Stimulated activated CD4-positive, alpha-beta T cell treated with anti-CD3 and anti-CD28 coated beads, Interleukin-4, amount 100 ng/mL, for 24 hours (primary cell): ENCODE data around the gene GJA10.
"Not testable (repeated sequence)": the region's sequence is repeated elsewhere in the genome, so short reads cannot be mapped to it uniquely, and the experiment has no call there.

Experiments
- DNase-seq: peaks from one replicate; pipeline ENCODE4 v3.0.0-alpha.2; 2020

The GJA10 gene

DNA sequence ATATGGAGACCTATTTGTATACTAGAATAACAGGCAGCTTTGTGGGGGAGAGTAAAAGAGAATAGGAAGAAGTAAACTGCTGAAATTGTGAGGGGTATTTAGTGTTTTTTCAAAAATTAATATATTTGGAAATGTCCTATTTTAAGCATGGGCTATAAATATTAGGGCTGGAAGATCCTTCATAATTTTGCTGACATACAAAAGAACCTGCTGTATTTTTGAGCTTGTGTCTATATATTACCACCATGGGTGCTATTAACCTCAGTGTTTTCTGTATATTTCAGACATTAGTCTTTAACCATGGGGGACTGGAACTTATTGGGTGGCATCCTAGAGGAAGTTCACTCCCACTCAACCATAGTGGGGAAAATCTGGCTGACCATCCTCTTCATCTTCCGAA is at the start of gene GJA10:
Gene GJA10, plus strand, starts transcription at position 301 of the 400 bp plus-strand sequence. Its CDS starts 0 bp downstream, at position 301.
- DNase-seq, result no peak

DNA sequence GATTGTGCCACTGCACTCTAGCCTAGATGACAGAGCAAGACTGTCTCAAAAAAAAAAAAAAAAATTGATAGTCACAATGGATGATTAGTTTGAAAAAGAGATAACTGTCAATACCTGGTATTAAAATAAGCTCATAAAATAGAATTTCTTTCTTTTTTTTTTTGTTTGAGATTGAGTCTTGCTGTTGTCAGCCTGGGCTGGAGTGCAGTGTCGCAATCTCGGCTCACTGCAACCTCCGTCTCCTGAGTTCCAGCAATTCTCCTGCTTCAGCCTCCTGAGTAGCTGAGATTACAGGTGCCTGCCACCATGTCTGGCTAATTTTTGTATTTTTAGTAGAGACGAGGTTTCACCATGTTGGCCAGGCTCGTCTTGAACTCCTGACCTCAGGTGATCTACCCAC is 46.8 kb upstream of the GJA10 start:
- DNase-seq, result not testable (repeated sequence)

GRCh38 chr6:89853068-89853467 is 41.2 kb upstream of the GJA10 start:
- no peak for DNase-seq

- DNase-seq, result no peak
Measured at GRCh38 chr6:89858041-89858440, 36.2 kb upstream of the GJA10 start.

DNA sequence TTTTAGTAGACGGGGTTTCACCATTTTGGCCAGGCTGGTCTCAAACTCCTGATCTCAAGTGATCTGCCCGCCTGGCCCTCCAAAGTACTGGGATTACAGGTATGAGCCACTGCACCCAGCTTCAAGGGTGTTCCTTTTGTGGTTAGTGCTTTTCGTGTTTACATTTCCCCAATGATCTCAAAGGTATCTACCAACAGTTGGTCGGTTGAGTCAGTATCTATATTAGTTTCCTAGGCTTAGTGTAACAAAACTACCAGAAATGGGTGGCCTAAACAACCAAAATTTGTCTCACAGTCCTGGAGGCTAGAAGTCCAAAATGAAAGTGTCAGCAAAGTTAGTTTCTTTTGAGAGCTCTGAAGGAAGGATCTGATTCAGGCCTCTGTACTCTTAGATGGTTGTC is 34.5 kb upstream of the GJA10 start:
- no peak for DNase-seq

GRCh38 chr6:89862273-89862672 is 32.0 kb upstream of the GJA10 start:
- DNase-seq, result no peak

DNA sequence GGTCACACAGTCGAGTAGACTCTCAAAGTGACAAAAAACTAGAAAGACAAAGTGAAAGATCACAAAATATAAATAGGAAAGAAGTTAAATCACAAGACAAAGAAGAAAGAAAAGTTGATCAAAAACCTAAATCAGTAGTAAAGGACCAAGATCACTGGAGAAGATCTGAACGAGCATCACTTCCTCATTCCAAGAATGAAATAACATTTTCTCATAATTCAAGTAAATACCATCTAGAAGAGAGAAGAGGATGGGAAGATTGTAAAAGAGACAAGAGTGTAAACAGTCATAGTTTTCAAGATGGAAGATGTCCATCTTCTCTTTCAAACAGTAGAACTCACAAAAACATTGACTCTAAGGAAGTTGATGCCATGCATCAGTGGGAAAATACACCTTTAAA is 31.6 kb upstream of the GJA10 start:
- DNase-seq, result no peak

GRCh38 chr6:89866024-89866678 is 28.1 kb upstream of the GJA10 start:
- no peak for DNase-seq

- no peak for DNase-seq
Measured at GRCh38 chr6:89873721-89874120, 20.5 kb upstream of the GJA10 start.

DNA sequence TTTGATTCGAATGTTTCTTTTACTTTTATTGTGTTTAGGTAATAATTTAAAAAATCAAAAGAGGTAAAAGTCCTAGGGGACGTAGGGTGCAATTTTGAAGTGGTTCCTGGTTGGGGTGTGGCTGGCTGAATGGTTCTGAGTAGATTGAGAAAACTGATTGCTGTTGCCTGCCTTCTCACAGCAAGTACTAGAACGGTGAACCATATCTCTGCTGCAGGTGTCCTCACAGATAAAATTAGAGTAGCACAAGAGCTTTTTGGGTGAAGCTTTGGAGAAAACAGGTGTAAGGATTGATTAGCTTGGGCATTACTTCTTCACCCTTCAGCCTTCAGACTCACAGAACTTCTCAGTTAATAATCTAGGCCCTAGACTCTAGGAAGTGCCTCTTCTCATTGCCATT is 19.8 kb upstream of the GJA10 start:
- DNase-seq, result no peak

DNA sequence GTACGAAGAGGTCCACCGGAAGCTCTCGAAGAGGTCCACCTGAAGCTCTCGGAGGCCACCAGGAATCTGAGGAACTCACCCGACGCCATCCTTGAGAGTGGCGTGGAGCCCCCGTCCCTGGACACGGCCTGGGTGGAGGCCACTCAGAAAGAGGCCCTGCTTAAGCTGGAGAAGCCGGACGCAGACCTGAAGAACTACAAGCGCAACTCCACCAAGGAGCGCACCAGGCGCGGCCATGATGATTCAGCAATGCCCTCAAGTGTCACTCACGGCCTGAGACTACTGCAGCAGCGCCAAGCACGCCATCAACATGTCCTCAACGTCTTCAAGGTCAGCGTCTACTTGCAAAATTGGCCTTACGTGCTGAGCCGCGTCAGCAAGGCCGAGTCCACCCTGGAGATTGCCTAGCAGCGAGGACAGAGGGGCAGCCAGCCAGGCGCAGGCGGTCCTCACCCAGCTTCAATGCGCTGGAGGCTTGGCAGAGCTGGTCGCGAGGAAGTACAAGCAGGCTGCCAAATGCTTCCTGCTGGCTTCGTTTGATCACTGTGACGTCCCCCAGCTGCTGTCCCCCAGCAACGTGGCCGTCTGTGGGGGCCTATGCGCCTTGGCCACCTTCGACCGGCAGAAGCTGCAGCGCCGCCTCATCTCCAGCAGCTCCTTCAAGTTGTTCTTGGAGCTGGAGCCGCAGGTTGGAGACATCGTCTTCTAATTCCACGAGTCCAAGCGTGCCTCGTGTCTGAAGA is 7.7 kb upstream of the GJA10 start:
- DNase-seq, result no peak

DNA sequence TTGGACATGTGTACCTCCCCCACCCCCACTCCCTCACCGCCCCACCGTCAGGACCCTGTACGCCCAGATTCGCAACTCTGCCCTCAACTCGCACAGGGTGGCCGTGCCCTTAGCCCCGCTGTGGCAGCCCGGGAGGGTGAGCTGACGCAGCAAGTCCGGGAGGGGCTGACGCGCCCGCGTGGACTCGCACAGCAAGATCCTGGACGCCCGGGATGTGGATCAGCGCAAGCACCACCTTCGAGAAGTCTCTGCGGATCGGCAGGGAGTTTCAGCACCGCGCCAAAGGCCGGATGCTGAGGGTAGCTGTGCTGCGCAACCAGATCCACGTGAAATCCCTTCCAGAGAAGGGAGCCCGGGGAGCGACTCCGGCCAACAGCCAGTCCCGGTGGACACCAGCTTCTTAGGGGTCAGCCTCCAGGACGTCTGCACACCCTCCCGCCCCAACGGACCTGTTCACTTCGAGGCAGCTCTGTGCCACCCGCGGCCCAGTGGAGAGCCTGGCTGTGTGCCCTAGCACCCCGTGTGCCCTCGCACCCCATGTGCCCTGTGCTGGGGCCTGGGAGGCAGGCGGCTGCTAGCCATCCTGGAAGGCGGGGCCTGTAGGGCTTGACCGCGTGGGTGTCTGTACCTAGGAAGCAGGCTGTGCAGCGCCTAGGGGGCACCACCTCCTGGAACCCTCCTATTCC is 6.7 kb upstream of the GJA10 start:
- DNase-seq, result no peak

- DNase-seq, result no peak
Measured at GRCh38 chr6:89888138-89888514, 6.1 kb upstream of the GJA10 start.

- no peak for DNase-seq
Measured at GRCh38 chr6:89888871-89889270, 5.4 kb upstream of the GJA10 start.

- DNase-seq, result not testable (repeated sequence)
Measured at GRCh38 chr6:89890845-89891528, 3.3 kb upstream of the GJA10 start.

DNA sequence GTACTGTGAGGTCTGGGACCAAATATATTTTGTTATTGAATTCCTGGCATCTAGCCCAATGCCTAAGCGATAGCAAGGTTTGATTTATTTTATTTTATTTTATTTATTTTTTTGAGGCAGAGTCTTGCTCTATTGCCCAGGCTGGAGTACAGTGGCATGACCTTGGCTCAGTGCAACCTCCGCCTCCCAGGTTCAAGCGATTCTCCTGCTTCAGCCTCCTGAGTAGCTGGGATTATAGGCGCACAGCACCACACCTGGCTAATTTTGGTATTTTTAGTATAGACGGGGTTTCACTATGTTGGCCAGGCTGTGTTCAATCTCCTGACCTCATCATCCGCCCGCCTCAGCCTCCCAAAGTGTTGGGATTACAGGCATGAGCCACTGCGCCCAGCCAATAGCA is 1.7 kb upstream of the GJA10 start:
- DNase-seq, result not testable (repeated sequence)

DNA sequence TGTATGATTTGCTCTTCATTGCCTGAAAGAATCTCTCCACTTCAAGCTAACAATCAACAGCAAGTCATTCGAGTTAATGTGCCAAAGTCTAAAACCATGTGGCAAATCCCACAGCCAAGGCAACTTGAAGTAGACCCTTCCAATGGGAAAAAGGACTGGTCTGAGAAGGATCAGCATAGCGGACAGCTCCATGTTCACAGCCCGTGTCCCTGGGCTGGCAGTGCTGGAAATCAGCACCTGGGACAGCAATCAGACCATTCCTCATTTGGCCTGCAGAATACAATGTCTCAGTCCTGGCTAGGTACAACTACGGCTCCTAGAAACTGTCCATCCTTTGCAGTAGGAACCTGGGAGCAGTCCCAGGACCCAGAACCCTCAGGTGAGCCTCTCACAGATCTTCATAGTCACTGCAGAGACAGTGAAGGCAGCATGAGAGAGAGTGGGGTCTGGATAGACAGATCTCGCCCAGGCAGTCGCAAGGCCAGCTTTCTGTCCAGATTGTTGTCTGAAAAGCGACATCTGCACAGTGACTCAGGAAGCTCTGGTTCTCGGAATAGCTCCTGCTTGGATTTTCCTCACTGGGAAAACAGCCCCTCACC is 1.1 kb downstream of the GJA10 start:
- no peak for DNase-seq

DNA sequence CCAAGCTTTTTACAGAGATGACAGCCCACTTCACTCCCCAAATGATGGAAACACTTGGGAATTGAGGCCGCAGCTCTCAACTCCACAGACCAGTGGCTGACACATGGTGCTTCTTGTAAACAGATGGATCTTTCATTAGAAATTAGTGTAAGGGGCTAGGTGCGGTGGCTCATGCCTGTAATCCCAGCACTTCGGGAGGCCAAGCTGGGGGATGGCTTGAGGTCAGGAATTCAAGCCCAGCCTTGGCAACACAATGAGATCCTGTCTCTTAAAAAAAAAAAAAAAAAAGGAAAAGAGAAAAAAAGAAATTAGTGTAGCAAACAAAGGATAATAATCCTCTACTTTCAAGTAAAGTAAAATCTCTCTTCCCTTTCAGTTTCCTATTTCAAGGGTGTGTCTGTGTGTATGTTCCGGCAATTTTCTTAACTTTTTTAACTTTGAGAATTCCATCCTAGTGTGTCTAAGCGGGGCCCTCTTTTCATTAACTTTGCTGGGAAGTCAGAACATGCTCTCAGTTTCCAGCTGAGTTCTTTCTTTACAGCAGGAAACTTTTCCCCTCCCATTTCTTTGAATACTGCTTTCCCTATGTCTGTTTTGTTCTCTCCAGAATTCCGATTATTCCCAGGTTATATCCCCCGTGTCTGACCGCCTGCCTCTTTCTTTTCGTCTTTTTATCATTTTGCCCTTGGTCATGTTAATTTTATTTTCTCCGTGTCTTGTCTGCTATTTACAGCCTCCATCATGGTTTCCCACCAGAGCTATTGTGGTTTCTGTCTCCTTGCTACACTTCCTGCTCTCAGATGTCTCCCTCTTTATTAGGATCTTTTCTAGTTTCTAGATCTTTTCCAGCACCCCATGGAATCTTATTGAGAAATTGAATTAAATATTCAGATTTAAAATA is 16.0 kb downstream of the GJA10 start:
- not testable (repeated sequence) for DNase-seq

DNA sequence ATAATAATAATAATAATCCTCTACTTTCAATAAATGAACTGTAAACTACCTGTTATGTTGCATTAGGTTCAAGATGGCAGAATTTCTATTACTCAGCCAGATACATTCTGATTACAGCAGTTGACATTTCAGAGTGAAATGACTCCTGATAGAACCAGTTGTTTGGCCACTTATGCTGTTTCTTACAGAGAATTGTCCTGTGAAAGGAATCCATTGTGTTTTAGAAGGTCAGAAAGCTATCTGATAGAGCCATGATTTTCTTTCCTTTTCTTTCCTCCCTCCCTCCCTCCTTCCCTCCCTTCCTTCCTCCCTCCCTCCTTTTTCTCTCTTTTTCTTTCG is 16.6 kb downstream of the GJA10 start:
- no peak for DNase-seq

DNA sequence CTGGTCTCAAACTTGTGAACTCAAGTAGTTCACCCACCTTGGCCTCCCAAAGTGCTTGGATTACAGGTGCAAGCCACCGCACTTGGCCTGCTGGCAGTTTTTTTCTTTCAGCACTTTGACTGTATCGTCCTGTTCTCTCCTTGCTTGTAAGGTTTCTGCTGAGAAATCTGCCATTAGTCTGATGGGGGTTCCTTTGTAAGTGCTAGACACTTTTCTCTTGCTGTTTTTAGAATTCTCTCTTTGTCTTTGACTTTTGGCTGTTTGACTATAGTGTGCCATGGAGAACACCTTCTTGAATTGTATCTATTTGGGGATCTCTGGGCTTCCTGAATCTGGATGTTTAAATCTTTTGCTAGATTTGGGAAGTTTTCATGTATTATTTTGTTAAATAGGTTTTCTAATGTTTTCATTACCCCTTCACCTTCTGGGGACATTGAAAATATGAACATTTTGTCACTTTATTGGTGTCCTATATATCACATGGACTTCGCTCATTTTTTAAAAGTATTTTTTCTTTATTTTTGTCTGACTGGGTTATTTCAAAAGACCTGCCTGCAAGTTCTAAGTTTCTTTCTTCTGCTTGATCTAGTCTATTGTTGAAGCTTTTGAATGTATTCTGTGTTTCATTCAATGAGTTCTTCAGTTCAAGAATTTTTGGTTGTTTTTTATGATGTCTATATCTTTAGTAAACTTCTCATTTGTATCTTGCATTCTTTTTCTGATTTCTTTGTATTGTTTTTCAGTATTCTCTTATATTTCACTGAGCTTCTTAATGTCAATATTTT is 22.1 kb downstream of the GJA10 start:
- no peak for DNase-seq

GRCh38 chr6:89917216-89917615 is 22.9 kb downstream of the GJA10 start:
- DNase-seq, result no peak
